Pulmonary artery endothelial cell (primary cell): ENCODE data around the gene LBHD1. TPM values are rescaled to one million over a fixed set of nuclear protein-coding genes. Genes with fewer than 3 reads are reported as not detected.
"Not testable (repeated sequence)": the region's sequence is repeated elsewhere in the genome, so short reads cannot be mapped to it uniquely, and the experiment has no call there.

Experiments used
- DNase-seq: peaks from one replicate; pipeline ENCODE4 v3.0.0-alpha.2; 2011; ENCODE audit warnings: low read depth, low spot score
- total RNA-seq: library from RNA; depleted of rRNA; stranded (reverse); fragments of >200 nt; gene quantifications from 2 replicates; pipeline ENCODE4 v1.2.3, GENCODE V29; 2014

The LBHD1 gene
- total RNA-seq = 2.3 and 3.3 TPM in 2 replicates

DNA sequence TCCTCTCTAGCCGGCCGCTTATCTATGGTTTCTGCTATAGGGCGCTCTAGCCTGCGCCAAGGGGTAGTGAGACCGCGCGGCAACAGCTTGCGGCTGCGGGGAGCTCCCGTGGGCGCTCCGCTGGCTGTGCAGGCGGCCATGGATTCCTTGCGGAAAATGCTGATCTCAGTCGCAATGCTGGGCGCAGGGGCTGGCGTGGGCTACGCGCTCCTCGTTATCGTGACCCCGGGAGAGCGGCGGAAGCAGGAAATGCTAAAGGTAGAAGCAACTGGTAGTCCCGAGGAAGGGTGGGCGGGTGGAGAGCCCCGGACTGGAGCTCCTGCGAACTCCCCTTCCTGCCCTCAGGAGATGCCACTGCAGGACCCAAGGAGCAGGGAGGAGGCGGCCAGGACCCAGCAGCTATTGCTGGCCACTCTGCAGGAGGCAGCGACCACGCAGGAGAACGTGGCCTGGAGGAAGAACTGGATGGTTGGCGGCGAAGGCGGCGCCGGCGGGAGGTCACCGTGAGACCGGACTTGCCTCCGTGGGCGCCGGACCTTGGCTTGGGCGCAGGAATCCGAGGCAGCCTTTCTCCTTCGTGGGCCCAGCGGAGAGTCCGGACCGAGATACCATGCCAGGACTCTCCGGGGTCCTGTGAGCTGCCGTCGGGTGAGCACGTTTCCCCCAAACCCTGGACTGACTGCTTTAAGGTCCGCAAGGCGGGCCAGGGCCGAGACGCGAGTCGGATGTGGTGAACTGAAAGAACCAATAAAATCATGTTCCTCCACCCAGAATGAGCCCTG lies at the start of gene LBHD1, which contains the start of gene UQCC3:
Gene LBHD1 (minus strand): TSS at position 660 of the 782 bp plus-strand sequence. CDS start 2,236 bp downstream, outside the sequence.
Gene UQCC3 (plus strand): TSS at position 66 of the 782 bp plus-strand sequence. CDS start 73 bp downstream, at position 139.
- DNase-seq = peak; percentile 57

DNA sequence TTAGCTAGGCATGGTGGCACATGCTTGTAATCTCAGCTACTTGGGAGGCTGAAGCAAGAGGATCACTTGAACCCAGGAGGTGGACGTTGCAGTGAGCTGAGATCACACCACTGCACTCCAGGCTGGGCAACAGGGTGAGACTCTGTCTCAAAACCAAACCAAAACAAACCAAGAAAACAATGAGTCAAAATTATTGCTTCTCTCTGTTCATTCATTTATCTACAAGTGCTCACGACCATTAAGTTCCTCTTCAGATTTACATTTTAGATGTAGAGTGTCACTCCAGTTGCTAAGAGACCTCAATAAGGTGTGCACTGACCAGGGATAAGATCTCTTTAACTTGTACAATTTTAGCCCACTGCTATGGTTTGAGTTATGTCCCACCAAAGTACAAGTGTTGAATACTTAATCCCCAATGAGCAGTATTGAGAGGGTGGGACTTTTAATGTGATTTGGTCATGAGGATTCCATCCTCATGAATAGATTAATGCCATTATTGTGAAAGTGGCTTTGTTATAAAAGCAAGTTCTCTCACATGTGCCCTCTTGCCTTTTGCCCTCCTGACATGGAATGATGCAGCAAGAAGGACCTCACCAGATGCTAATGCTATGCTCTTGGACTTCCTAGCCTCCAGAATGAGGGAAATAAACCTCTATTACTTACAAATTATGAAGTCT lies 47.4 kb upstream of the LBHD1 start:
- no peak for DNase-seq

- DNase-seq = no peak
These were observed 44.7 kb upstream of the LBHD1 start for GRCh38 chr11:62716816-62717215.

- DNase-seq = no peak
These were observed 44.1 kb upstream of the LBHD1 start for GRCh38 chr11:62716206-62716605.

- no peak for DNase-seq
These were observed 43.4 kb upstream of the LBHD1 start for GRCh38 chr11:62715150-62716130.

GRCh38 chr11:62713343-62713742 lies 41.3 kb upstream of the LBHD1 start:
- no peak for DNase-seq

DNA sequence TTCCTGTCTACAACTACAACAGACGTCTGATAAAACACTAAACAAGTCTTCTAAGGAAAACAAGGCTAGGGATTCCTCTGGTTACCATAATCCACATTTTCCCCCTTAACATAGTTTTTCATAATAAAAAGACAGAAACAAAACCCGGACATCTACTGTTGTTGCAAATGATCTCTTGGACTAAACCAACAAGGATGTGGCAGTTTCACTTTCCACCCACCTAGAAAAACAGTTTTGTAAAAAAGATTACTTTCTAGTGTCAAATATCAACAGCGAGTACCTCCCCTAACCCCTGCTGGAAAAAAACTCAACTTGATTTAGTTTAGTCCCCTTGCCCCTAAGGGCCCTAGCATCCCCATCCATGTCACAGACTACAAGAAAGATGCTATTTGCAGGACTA lies 40.8 kb upstream of the LBHD1 start:
- DNase-seq = no peak

GRCh38 chr11:62712276-62712812 lies 40.3 kb upstream of the LBHD1 start:
- DNase-seq = no peak

DNA sequence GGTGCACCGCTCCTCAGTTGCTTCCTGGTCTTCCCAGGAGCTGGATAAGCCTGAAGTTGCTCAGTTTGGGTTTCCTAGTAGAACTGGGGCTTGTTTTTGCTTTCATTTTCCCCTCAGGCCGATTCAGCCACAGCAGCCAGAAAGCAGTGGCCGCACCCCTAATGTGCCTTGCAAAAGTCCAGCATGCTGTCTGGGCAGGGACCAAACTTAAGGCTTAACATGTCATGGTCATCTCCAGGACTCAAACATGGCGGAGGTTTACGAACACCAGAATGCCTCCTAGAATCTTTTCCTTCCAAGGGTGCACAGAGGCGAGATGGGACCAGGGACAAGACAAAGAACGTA lies 37.9 kb upstream of the LBHD1 start:
- DNase-seq = no peak

GRCh38 chr11:62709247-62710000 lies 37.4 kb upstream of the LBHD1 start:
- DNase-seq = peak; percentile 92

DNA sequence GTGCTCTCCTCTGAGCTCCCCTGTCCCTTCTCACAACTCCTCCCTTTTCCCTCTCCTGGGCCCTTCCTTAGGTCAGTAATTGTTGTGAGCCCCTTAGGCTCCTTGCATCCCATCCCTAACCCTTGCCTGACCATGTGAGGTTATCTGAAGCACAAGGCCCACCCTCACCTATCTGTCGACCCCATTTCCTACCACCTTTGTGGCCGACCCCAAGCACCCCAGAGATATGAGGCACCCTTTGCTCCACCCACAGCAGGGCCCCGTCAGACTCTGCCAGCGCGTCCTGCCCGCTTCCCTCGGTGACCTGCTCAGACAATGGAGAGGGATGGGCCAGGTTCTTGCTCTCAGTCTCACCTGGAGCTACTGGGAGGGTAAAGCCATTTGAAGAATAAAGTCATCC lies 36.7 kb upstream of the LBHD1 start:
- no peak for DNase-seq

GRCh38 chr11:62708392-62708791 lies 36.3 kb upstream of the LBHD1 start:
- no peak for DNase-seq

- no peak for DNase-seq
These were observed 35.3 kb upstream of the LBHD1 start, which contains the start of the genes BSCL2 and GNG3 for GRCh38 chr11:62707277-62707861. Gene BSCL2, minus strand, starts transcription at chr11:62707424. Its CDS starts 229 bp downstream, at chr11:62707195. Gene GNG3, plus strand, starts transcription at chr11:62707676. Its CDS starts 620 bp downstream, at chr11:62708296.

- no peak for DNase-seq
These were observed 34.8 kb upstream of the LBHD1 start for GRCh38 chr11:62706850-62707247.

DNA sequence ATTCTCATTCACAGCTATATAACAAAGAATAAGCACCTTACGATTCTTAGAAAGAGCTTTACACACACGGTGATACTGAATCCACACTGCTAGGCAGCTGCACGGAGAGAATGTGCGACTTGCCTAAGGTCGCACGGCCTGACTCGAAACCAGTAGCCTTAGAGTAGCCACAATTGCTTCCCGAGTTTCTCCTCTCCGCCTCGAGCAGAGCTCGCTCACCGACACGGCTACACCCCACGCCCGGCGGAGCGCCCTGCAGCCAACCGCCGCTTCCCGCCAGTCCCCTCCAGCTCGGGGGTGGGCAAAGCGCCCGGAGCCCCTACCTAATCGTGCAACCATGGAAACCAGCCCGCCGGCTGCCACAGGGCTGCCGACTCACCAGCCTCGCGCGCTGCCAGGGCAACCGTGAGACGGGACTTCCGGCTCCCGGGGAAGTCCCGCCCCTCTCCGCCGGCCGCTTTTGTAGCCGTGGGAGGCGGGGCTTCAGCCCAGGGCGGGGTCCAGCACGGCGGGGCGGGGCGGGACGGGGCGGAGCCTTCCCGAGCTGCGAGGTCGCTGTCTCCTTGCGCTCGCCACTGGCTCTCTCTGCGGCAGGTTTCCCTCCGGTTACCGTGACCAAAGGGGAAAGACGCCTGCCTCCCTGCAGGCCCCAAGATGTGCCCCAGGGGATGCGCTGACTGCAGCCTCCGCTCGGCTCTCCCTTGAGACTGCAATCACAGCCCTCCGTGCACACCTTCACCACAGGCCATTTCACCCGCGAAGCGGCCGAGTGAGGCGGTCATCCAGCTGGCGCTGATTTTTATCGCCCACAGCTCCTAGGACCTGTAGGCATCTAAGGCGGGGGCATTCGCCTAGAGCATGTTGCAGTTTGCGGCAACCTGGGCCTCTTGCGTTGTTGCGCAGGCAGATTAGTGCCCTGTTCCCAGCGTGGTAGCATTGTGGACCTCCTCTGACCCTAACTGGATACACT lies 34.1 kb upstream of the LBHD1 start:
- DNase-seq = peak; percentile 74

GRCh38 chr11:62705413-62705812 lies 33.3 kb upstream of the LBHD1 start:
- DNase-seq = no peak

DNA sequence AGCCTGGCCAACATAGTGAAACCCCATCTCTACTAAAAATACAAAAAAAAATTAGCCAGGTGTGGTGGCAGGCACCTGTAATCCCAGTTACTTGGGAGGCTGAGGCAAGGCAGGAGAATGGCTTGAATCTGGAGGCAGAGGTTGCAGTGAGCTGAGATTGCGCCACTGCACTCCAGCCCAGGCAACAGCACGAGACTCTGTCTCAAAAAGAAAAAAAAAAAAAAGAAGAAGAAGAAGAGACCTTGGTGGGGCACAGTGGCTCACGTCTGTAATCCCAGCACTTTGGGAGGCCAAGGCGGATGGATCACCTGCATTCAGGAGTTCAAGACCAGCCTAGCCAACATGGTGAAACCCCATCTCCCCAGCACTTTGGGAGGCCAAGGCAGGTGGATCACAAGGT lies 31.9 kb upstream of the LBHD1 start:
- DNase-seq = not testable (repeated sequence)

- DNase-seq = no peak
These were observed 30.2 kb upstream of the LBHD1 start for GRCh38 chr11:62702246-62702645.
